Right lobe of liver (tissue), 4 donors: ENCODE data around the gene SYT9.

Source experiments
- POLR2A ChIP-seq: fragments of 450-650 bp; IDR thresholded peaks from one replicate; pipeline ENCODE4 v1.6.1; 2017; ENCODE audit warnings: antibody characterized with exemption, mild to moderate bottlenecking
- TF ChIP-seq, protein P1 (sequence below), 4 donors: fragments of 200-600 bp in 3 of 4; fragments of 450-650 bp in 1 of 4; IDR thresholded peaks; one replicate each; pipeline versions ENCODE4 v1.5.1 to v1.8.0; 2016 to 2022; ENCODE audit warnings: antibody characterized with exemption in 4 of 4, mild to moderate bottlenecking in 2 of 4
- donor health status: DM: no; HTN: no; CAD: no.
- donor health status: DM: no; HTN: no; CAD: no.
- donor health status: DM: no; HTN: yes; CAD: no.

DNA sequence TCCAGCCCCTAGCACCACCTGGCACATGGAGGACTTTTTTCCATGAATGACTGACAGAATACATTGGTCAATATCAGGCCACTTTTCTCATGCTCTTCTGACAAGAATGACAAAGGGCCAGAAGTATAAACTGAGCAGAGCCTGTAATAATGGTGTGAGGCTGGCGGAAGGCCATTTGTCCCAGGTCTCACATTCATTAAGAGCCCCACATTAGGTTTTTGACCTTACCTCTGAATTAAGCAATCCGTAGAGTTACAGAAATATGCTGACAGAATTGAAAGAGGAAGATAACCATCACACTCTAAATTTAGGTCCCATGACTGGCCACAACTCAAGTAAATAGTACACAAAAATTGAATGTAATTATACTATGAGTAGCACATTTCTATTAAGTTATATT, 55.2 kb downstream of the SYT9 start:
- no peak for TF ChIP-seq POLR2A
- TF ChIP-seq, protein P1, sequence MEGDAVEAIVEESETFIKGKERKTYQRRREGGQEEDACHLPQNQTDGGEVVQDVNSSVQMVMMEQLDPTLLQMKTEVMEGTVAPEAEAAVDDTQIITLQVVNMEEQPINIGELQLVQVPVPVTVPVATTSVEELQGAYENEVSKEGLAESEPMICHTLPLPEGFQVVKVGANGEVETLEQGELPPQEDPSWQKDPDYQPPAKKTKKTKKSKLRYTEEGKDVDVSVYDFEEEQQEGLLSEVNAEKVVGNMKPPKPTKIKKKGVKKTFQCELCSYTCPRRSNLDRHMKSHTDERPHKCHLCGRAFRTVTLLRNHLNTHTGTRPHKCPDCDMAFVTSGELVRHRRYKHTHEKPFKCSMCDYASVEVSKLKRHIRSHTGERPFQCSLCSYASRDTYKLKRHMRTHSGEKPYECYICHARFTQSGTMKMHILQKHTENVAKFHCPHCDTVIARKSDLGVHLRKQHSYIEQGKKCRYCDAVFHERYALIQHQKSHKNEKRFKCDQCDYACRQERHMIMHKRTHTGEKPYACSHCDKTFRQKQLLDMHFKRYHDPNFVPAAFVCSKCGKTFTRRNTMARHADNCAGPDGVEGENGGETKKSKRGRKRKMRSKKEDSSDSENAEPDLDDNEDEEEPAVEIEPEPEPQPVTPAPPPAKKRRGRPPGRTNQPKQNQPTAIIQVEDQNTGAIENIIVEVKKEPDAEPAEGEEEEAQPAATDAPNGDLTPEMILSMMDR (IDR thresholded peaks at IDR 0.05): no peak
